ENCODE results near the gene NOTO.

Gene NOTO

GRCh38 chr2:73233932-73234832 lies 31.8 kb downstream of the NOTO start, which contains the start of gene CCT7:
CCT7 (plus strand) TSS chr2:73234308; CDS start chr2:73234379, 71 bp downstream.
- DNase-seq (ENCODE audit: low spot score), result peak; percentile 89

GRCh38 chr2:73235315-73236028 lies 33.1 kb downstream of the NOTO start:
- no peak for DNase-seq (ENCODE audit: low spot score)

GRCh38 chr2:73237168-73237567 lies 34.8 kb downstream of the NOTO start:
- no peak for DNase-seq (ENCODE audit: low spot score)

GRCh38 chr2:73238149-73238548 lies 35.8 kb downstream of the NOTO start:
- no peak for DNase-seq (ENCODE audit: low spot score)

GRCh38 chr2:73238976-73239375 lies 36.6 kb downstream of the NOTO start:
- no peak for DNase-seq (ENCODE audit: low spot score)

- DNase-seq (ENCODE audit: low spot score), result no peak
These were observed 37.4 kb downstream of the NOTO start for GRCh38 chr2:73239776-73240175.

GRCh38 chr2:73243884-73244570 lies 41.7 kb downstream of the NOTO start:
- DNase-seq (ENCODE audit: low spot score), result no peak

- no peak for DNase-seq (ENCODE audit: low spot score)
These were observed 42.2 kb downstream of the NOTO start for GRCh38 chr2:73244580-73244979.

- DNase-seq (ENCODE audit: low spot score), result no peak
These were observed 44.5 kb downstream of the NOTO start for GRCh38 chr2:73246850-73247249.

GRCh38 chr2:73249636-73250035 lies 47.3 kb downstream of the NOTO start:
- no peak for DNase-seq (ENCODE audit: low spot score)

GRCh38 chr2:73250872-73251846 lies 48.8 kb downstream of the NOTO start:
- DNase-seq (ENCODE audit: low spot score), result no peak

- DNase-seq (ENCODE audit: low spot score), result no peak
These were observed 50.1 kb downstream of the NOTO start for GRCh38 chr2:73252238-73253027.

GRCh38 chr2:73253400-73253799 lies 51.0 kb downstream of the NOTO start:
- no peak for DNase-seq (ENCODE audit: low spot score)

GRCh38 chr2:73253901-73254300 lies 51.5 kb downstream of the NOTO start:
- no peak for DNase-seq (ENCODE audit: low spot score)

- DNase-seq (ENCODE audit: low spot score), result no peak
These were observed 52.1 kb downstream of the NOTO start for GRCh38 chr2:73254343-73255006.

GRCh38 chr2:73255007-73255644 lies 52.8 kb downstream of the NOTO start:
- no peak for DNase-seq (ENCODE audit: low spot score)

GRCh38 chr2:73255907-73256617 lies 53.7 kb downstream of the NOTO start:
- no peak for DNase-seq (ENCODE audit: low spot score)

- no peak for DNase-seq (ENCODE audit: low spot score)
These were observed 54.2 kb downstream of the NOTO start for GRCh38 chr2:73256618-73256922.

- no peak for DNase-seq (ENCODE audit: low spot score)
These were observed 54.6 kb downstream of the NOTO start for GRCh38 chr2:73257021-73257420.

Data from AG08396 (cell line).